GM23248 (cell line): Measurements from ENCODE around the gene ZNF552.

Experiments
- EZH2 ChIP-seq: fragments of 200-600 bp; sonication (generic); IDR thresholded peaks from 2 replicates; pipeline ENCODE4 v1.6.1; 2018; ENCODE audit warnings: antibody characterized with exemption, mild to moderate bottlenecking; ENCODE audit not compliant: insufficient read depth, poor library complexity, severe bottlenecking
- EZH2phosphoT487 ChIP-seq: fragments of 200-600 bp; sonication (generic); IDR thresholded peaks from 2 replicates; pipeline ENCODE4 v1.6.1; 2018; ENCODE audit warnings: antibody characterized with exemption, moderate library complexity, mild to moderate bottlenecking, low read depth; ENCODE audit not compliant: insufficient read depth

GRCh38 chr19:57818378-57818777, 3.7 kb upstream of the ZNF552 start:
- TF ChIP-seq EZH2phosphoT487: no peak
- TF ChIP-seq EZH2: no peak
